K562 (cell line): ENCODE measurements around the gene ERN1. TPM values are rescaled to one million over a fixed set of nuclear protein-coding genes. Genes with fewer than 3 reads are reported as not detected.

Source experiments
- ATAC-seq: fragments of 200-7000 bp; cut with Tn5 transposase; 3 replicates; pipeline ENCODE4 v1.9.1; 2020; ENCODE audit warnings: moderate library complexity
- BruUV-seq: library from RNA; stranded (reverse); fragments of 400-500 nt; replicated peaks from 2 replicates; lab custom pipeline; 2021; lab: Mats Ljungman, UMichigan
- CTCF ChIA-PET: fragments of 300-600 bp; formaldehyde crosslinking; extraction: SDS; loops from one replicate; lab custom pipeline; 2021; ENCODE audit warnings: low intra/inter-chr PET ratio; lab: Yijun Ruan, JAX
- POLR2A ChIA-PET: fragments of 300-600, 350-650 bp; sonication (Branson Sonifier 250); formaldehyde crosslinking; extraction: SDS; loops from one replicate; lab custom pipeline; 2021; ENCODE audit warnings: antibody characterized with exemption, inconsistent platforms; lab: Yijun Ruan, JAX
- DNase-seq, 4 experiments: peaks; one replicate each; pipeline versions ENCODE4 v3.0.0 to v3.0.0-alpha.2; 2011 to 2018; ENCODE audit warnings: low spot score in 3 of 4, mixed read lengths in 3 of 4; ENCODE audit errors: extremely low read depth in 1 of 4
- FAIRE-seq: peaks from 2 replicates; lab custom pipeline; 2011; peaks lifted over from hg19 to GRCh38; lab: Jason Lieb, UNC
- H2AFZ ChIP-seq: 2 replicates; pipeline ENCODE4 v1.6.0; 2011; ENCODE audit warnings: low read depth, low read length, control low read depth, inconsistent platforms
- H3K27ac ChIP-seq: fragments of 200-600 bp; 3 replicates; pipeline ENCODE4 v1.8.0; 2011; ENCODE audit warnings: low read depth, mild to moderate bottlenecking, control low read depth, inconsistent platforms, low read length, moderate library complexity, mixed read lengths; ENCODE audit errors: extremely low read depth
- H3K27me3 ChIP-seq, 2 experiments: fragments of 300-600 bp in 1 of 2; 2 replicates in 1 of 2; 3 replicates in 1 of 2; pipeline versions ENCODE4 v1.6.0 to v1.8.0; 2011; ENCODE audit warnings: inconsistent platforms in 2 of 2, low read length in 2 of 2, mild to moderate bottlenecking in 1 of 2, mixed read lengths in 1 of 2, moderate library complexity in 1 of 2; ENCODE audit not compliant: control insufficient read depth in 2 of 2, insufficient read depth in 2 of 2
- H3K36me3 ChIP-seq: fragments of 300-600 bp; 3 replicates; pipeline ENCODE4 v1.8.0; 2011; ENCODE audit warnings: mild to moderate bottlenecking, low read length, inconsistent platforms; ENCODE audit not compliant: control insufficient read depth, insufficient read depth
- H3K4me1 ChIP-seq, 2 experiments: fragments of 200-600 bp in 1 of 2; replicated peaks in 1 of 2; 2 replicates in 1 of 2; 3 replicates in 1 of 2; pipeline versions ENCODE4 v1.5.1 to v1.8.0; 2011; ENCODE audit warnings: inconsistent platforms in 2 of 2, low read length in 2 of 2, mild to moderate bottlenecking in 1 of 2, mixed read lengths in 1 of 2, moderate library complexity in 1 of 2; ENCODE audit not compliant: control insufficient read depth in 2 of 2, insufficient read depth in 2 of 2
- H3K4me2 ChIP-seq: 2 replicates; pipeline ENCODE4 v1.6.1; 2011; ENCODE audit warnings: low read length, control low read depth, inconsistent platforms, mixed read lengths; ENCODE audit not compliant: insufficient read depth
- H3K4me3 ChIP-seq: fragments of 200-600 bp; sonication (generic), shearing (Covaris generic); 2 replicates; pipeline ENCODE4 v1.5.1; 2016; ENCODE audit warnings: control low read depth, inconsistent platforms
- H3K79me2 ChIP-seq: fragments of 200-600 bp; 3 replicates; pipeline ENCODE4 v1.8.0; 2011; ENCODE audit warnings: low read length, inconsistent platforms; ENCODE audit not compliant: control insufficient read depth, insufficient read depth
- H3K9ac ChIP-seq, 2 experiments: 2 replicates each; pipeline versions ENCODE4 v1.6.0 to v1.6.1; 2011; ENCODE audit warnings: low read depth in 2 of 2, low read length in 2 of 2, control low read depth in 1 of 2, inconsistent platforms in 1 of 2, mild to moderate bottlenecking in 1 of 2, mixed read lengths in 1 of 2; ENCODE audit not compliant: insufficient read depth in 1 of 2
- H3K9me1 ChIP-seq: one replicate; pipeline ENCODE4 v1.6.0; 2011; ENCODE audit warnings: inconsistent platforms, mild to moderate bottlenecking, low read length, moderate library complexity; ENCODE audit not compliant: control insufficient read depth, insufficient read depth
- H3K9me3 ChIP-seq: replicated peaks from 2 replicates; pipeline ENCODE4 v1.5.1; 2011; ENCODE audit warnings: low read depth, low read length, inconsistent platforms; ENCODE audit not compliant: control insufficient read depth, insufficient read depth
- H4K20me1 ChIP-seq: replicated peaks from 2 replicates; pipeline ENCODE4 v1.6.1; 2011; ENCODE audit warnings: low read length, inconsistent platforms, mixed read lengths; ENCODE audit not compliant: control insufficient read depth, insufficient read depth
- BRD4 ChIP-seq: fragments of 200-600 bp; sonication (generic); IDR thresholded peaks from 2 replicates; pipeline ENCODE4 v1.6.1; 2017; ENCODE audit warnings: inconsistent platforms
- EWSR1 ChIP-seq: fragments of 450-650 bp; IDR thresholded peaks from 2 replicates; pipeline ENCODE4 v1.6.1; 2018; ENCODE audit warnings: borderline replicate concordance, mild to moderate bottlenecking, low read depth, moderate library complexity; ENCODE audit not compliant: partially characterized antibody
- GTF2F1 ChIP-seq: IDR thresholded peaks from 2 replicates; pipeline ENCODE4 v1.6.1; 2011; ENCODE audit warnings: low read depth, low read length, improper control_type of control experiment
- GTF3C2 ChIP-seq: IDR thresholded peaks from 3 replicates; pipeline ENCODE4 v1.6.1; 2011; ENCODE audit warnings: borderline replicate concordance, mild to moderate bottlenecking, moderate library complexity; ENCODE audit not compliant: insufficient read length; ENCODE audit errors: extremely low read depth
- PCBP2 ChIP-seq: fragments of 200-400 bp; formaldehyde crosslinking; IDR thresholded peaks from 2 replicates; pipeline ENCODE4 v1.6.1; 2018; ENCODE audit warnings: low read length, low read depth, mild to moderate bottlenecking, moderate library complexity; ENCODE audit not compliant: poor library complexity, severe bottlenecking
- TCF7L2 ChIP-seq: fragments of 150-350 bp; IDR thresholded peaks from 2 replicates; pipeline ENCODE4 v1.6.1; 2016; ENCODE audit warnings: low read depth, mild to moderate bottlenecking, low read length, moderate library complexity
- THRAP3 ChIP-seq: fragments of 450-650 bp; IDR thresholded peaks from 2 replicates; pipeline ENCODE4 v1.6.1; 2016; ENCODE audit warnings: mild to moderate bottlenecking, inconsistent platforms, borderline replicate concordance
- WGBS: fragments of 100-300 bp; shearing (Covaris generic); methylation state at CpG from one replicate; pipeline ENCODE4 v1.1.6; 2016; ENCODE audit warnings: low coverage, mixed read lengths; ENCODE audit not compliant: insufficient coverage; ENCODE audit errors: missing lambda C conversion rate; 5-methylcytosine and 5-hydroxymethylcytosine counted together
- in situ Hi-C: fragments of 300-500 bp; cut with MboI; formaldehyde crosslinking; loops from 4 replicates; pipeline ENCODE4 v1.15.0; 2018; ENCODE audit warnings: inconsistent platforms, mixed read lengths
- intact Hi-C: fragments of 100-400 bp; cut with micrococcal nuclease; formaldehyde crosslinking; loops from 2 replicates; pipeline ENCODE4 v1.14.2; 2022
- polyA plus RNA-seq, 8 experiments: library from polyadenylated mRNA; depleted of rRNA in 4 of 8; stranded (reverse) in 5 of 8; unstranded in 3 of 8; fragments of >200 nt; fragmentation: Nextera tagmentation in 2 of 8; fragmentation: Illumina TruSeq in 1 of 8; extraction: Ambion mirVana in 2 of 8; extraction: Trizol in 1 of 8; gene quantifications; 2 replicates each; pipeline versions ENCODE4 v1.2.1 to v1.2.3, GENCODE V29; 2011 to 2014; ENCODE audit warnings: inconsistent platforms in 1 of 8, missing spikeins in 1 of 8
- total RNA-seq, 7 experiments: library from RNA; depleted of rRNA in 6 of 7; stranded (reverse); fragments of >200 nt in 6 of 7; fragmentation: Illumina TruSeq in 2 of 7; extraction: Trizol in 2 of 7; gene quantifications; 2 replicates each; pipeline versions ENCODE4 v1.2.1 to v1.2.3, GENCODE V29; 2011 to 2021; ENCODE audit warnings: low replicate concordance in 1 of 7
- TF ChIP-seq, protein P1 (sequence below): fragments of 450-650 bp; IDR thresholded peaks from 2 replicates; pipeline ENCODE4 v1.6.1; 2017; ENCODE audit warnings: mild to moderate bottlenecking, moderate library complexity
- TF ChIP-seq, protein P2 (sequence below), 2 experiments: fragments of 450-650 bp; IDR thresholded peaks; 2 replicates each; pipeline ENCODE4 v1.6.1; 2016; ENCODE audit warnings: mild to moderate bottlenecking in 2 of 2, borderline replicate concordance in 1 of 2, low read depth in 1 of 2, moderate library complexity in 1 of 2

The ERN1 gene
- total and polyA plus RNA-seq, 9 of the 15 experiments (the other 6 are each of a cell fraction or from before 2014, with no cell fraction given): 2.1 to 22.5 (median 7.3) TPM

GRCh38 chr17:64123114-64123513, 6.8 kb downstream of the ERN1 start:
- Histone ChIP-seq H3K9me1 (no peaks in the 10 kb centered on the region), H3K4me1 (peaks cover 8 to 12% of the 10 kb centered on the region in 2 experiments), H3K79me2 (peaks cover 25% of the 10 kb centered on the region), H2AFZ (no peak overlapping the region), H3K36me3 (peaks cover 2% of the 10 kb centered on the region; the same call in 1 of the 3 replicates), H3K4me2 (no peak overlapping the region), H3K9me3 (no peaks in the 10 kb centered on the region), H3K9ac (no peak overlapping the region), H4K20me1 (no peaks in the 10 kb centered on the region), H3K27ac (no peak overlapping the region), H3K27me3 (no peaks in the 10 kb centered on the region), H3K4me3 (no peak overlapping the region)
- in situ Hi-C loops: no loop called here
- POLR2A ChIA-PET: interaction anchor here (1.0 to 1.6 kb wide), 2 partner anchors 10 to 13 kb away, joined by 3 read pairs; no protein-coding TSS in a partner anchor
- CTCF ChIA-PET: no interaction called here
- intact Hi-C loops: no loop called here
- no peak for FAIRE-seq
- ATAC-seq: no peak
- TF ChIP-seq PCBP2: no peak
- TF ChIP-seq TCF7L2: no peak
- TF ChIP-seq, protein P1, sequence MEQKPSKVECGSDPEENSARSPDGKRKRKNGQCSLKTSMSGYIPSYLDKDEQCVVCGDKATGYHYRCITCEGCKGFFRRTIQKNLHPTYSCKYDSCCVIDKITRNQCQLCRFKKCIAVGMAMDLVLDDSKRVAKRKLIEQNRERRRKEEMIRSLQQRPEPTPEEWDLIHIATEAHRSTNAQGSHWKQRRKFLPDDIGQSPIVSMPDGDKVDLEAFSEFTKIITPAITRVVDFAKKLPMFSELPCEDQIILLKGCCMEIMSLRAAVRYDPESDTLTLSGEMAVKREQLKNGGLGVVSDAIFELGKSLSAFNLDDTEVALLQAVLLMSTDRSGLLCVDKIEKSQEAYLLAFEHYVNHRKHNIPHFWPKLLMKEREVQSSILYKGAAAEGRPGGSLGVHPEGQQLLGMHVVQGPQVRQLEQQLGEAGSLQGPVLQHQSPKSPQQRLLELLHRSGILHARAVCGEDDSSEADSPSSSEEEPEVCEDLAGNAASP: no peak
- TF ChIP-seq BRD4: no peak
- TF ChIP-seq GTF3C2: no peak
- TF ChIP-seq EWSR1: no peak
- TF ChIP-seq, protein P2, sequence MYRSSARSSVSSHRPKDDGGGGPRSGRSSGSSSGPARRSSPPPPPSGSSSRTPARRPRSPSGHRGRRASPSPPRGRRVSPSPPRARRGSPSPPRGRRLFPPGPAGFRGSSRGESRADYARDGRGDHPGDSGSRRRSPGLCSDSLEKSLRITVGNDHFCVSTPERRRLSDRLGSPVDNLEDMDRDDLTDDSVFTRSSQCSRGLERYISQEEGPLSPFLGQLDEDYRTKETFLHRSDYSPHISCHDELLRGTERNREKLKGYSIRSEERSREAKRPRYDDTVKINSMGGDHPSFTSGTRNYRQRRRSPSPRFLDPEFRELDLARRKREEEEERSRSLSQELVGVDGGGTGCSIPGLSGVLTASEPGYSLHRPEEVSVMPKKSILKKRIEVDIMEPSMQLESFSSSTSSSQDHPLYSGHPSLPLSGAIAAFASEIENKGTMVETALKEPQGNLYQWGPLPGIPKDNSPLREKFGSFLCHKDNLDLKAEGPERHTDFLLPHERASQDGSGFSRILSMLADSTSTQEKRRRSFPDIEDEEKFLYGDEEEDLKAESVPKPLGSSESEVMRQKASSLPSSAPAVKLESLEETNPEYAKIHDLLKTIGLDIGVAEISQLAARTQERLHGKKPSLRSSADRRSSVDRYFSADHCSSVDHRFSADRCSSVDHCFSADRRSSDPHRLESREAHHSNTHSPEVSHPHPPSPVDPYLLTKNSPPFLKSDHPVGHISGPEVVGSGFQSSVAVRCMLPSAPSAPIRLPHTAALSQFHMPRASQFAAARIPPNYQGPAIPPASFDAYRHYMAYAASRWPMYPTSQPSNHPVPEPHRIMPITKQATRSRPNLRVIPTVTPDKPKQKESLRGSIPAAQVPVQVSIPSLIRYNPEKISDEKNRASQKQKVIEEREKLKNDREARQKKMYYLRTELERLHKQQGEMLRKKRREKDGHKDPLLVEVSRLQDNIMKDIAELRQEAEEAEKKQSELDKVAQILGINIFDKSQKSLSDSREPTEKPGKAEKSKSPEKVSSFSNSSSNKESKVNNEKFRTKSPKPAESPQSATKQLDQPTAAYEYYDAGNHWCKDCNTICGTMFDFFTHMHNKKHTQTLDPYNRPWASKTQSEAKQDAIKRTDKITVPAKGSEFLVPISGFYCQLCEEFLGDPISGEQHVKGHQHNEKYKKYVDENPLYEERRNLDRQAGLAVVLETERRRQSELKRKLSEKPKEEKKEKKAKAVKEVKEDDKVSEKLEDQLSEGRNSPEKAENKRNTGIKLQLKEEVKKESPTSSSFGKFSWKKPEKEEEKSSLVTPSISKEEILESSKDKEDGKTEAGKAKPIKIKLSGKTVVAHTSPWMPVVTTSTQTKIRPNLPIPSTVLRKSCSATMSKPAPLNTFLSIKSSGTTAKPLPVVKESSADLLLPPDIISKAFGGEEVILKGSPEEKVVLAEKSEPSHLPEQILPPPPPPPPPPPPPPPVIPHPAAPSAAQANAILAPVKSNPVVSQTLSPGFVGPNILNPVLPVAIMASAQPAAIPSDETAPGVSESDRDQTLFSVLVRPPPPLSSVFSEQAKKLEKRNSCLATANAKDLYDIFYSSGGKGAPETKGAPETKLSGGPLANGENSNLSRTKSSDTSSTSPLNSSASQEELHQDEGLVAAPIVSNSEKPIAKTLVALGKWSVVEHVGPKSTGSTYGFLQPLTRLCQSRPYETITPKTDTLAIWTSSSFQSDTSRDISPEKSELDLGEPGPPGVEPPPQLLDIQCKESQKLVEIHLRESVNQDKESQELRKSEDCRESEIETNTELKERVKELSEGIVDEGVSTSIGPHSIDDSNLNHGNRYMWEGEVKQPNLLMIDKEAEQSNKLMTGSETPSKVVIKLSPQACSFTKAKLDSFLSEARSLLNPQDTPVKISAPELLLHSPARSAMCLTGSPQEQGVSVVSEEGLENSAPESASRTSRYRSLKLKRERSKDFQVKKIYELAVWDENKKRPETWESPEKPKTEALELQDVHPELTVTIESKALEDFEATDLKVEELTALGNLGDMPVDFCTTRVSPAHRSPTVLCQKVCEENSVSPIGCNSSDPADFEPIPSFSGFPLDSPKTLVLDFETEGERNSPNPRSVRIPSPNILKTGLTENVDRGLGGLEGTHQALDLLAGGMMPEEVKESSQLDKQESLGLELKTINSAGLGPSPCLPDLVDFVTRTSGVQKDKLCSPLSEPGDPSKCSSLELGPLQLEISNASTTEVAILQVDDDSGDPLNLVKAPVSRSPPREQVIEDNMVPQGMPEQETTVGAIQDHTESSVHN (IDR thresholded peaks at IDR 0.05; ENCODE audit: borderline replicate concordance in 1 of 2, low read depth in 1 of 2): no peak
- no peak for TF ChIP-seq GTF2F1
- no peak for TF ChIP-seq THRAP3
- 47% methylated on average over 4 of the region's 4 CpGs for WGBS
- no peak for DNase-seq
- no TSS peak for BruUV-seq
